GM12891 (cell line): Measurements from ENCODE around the gene LCE2A.
"Not testable (repeated sequence)": the region's sequence is repeated elsewhere in the genome, so short reads cannot be mapped to it uniquely, and the experiment has no call there.

Source experiments
- POLR2A ChIP-seq: IDR thresholded peaks from 2 replicates; pipeline ENCODE4 v1.6.1; 2011; ENCODE audit warnings: low read depth, low read length, control low read depth
- POLR2AphosphoS5 ChIP-seq: IDR thresholded peaks from 2 replicates; pipeline ENCODE4 v1.6.1; 2011; ENCODE audit warnings: low read depth, low read length, control low read depth
- TAF1 ChIP-seq: IDR thresholded peaks from 2 replicates; pipeline ENCODE4 v1.6.1; 2011; ENCODE audit warnings: low read depth, low read length, control low read depth

DNA sequence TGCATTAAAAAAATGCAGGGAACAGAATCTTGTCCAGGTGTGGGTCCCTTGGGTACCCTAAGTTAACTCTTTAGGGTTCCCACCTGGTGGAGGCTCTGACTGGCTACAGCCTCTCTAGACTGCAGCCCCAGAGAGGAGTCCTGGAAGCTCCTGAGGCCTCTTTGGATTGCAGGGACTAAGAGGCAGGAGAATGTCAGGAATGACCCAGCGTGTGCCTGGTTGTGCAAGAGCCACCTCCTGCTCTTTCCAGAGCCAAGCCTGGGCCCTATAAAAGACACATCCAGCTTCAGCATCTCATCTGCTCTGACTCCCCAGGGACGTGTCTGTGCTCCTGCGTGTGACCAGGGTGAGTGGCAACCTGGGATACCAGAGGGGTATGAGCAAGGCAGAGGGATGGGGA is 23.2 kb upstream of the LCE2A start, which contains the start of gene LCE2C:
- TF ChIP-seq POLR2AphosphoS5, POLR2A, TAF1: not testable (repeated sequence)
